Suppressor macrophage treated with lipopolysaccharide for 1 hour (primary cell): ENCODE data around the gene ASIP.
"Not testable (repeated sequence)": the region's sequence is repeated elsewhere in the genome, so short reads cannot be mapped to it uniquely, and the experiment has no call there.

ENCODE experiments used
- DNase-seq, 3 donors: peaks; one replicate each; pipeline ENCODE4 v3.0.0-alpha.2; 2020 to 2022

Gene ASIP

GRCh38 chr20:34243377-34243776, 2.2 kb downstream of the ASIP start:
- no peak for DNase-seq

GRCh38 chr20:34246126-34246626, 5.0 kb downstream of the ASIP start:
- DNase-seq: no peak

GRCh38 chr20:34249291-34249690, 8.1 kb downstream of the ASIP start:
- DNase-seq: peak; percentile 78 to 92 (median 92)

GRCh38 chr20:34250005-34250404, 8.8 kb downstream of the ASIP start:
- no peak for DNase-seq

GRCh38 chr20:34251619-34252018, 10.4 kb downstream of the ASIP start:
- DNase-seq: no peak

- not testable (repeated sequence) for DNase-seq
Measured at GRCh38 chr20:34252431-34253086, 11.3 kb downstream of the ASIP start.

- DNase-seq: no peak
Measured at GRCh38 chr20:34254979-34255378, 13.8 kb downstream of the ASIP start.

GRCh38 chr20:34256629-34257124, 15.5 kb downstream of the ASIP start:
- DNase-seq: no peak

GRCh38 chr20:34260208-34260942, 19.2 kb downstream of the ASIP start:
- no peak for DNase-seq

GRCh38 chr20:34262488-34263288, 21.5 kb downstream of the ASIP start:
- peak; percentile 87 to 92 (median 90) for DNase-seq

- DNase-seq: not testable (repeated sequence)
Measured at GRCh38 chr20:34263468-34263867, 22.2 kb downstream of the ASIP start.

- no peak for DNase-seq
Measured at GRCh38 chr20:34264141-34264540, 22.9 kb downstream of the ASIP start.

GRCh38 chr20:34268145-34268544, 26.9 kb downstream of the ASIP start:
- DNase-seq: no peak

- DNase-seq: peak; percentile 33 to 62 (median 34)
Measured at GRCh38 chr20:34268851-34269636, 27.8 kb downstream of the ASIP start.

GRCh38 chr20:34269996-34270627, 28.9 kb downstream of the ASIP start:
- no peak for DNase-seq

GRCh38 chr20:34271956-34272355, 30.7 kb downstream of the ASIP start:
- DNase-seq: no peak

GRCh38 chr20:34274694-34275093, 33.5 kb downstream of the ASIP start:
- no peak for DNase-seq

- no peak for DNase-seq
Measured at GRCh38 chr20:34281177-34281576, 40.0 kb downstream of the ASIP start.

- peak; percentile 34 to 53 (median 39) for DNase-seq
Measured at GRCh38 chr20:34282041-34282440, 40.8 kb downstream of the ASIP start.

- no peak for DNase-seq
Measured at GRCh38 chr20:34283844-34284243, 42.6 kb downstream of the ASIP start.

- no peak for DNase-seq
Measured at GRCh38 chr20:34285450-34285849, 44.2 kb downstream of the ASIP start.

GRCh38 chr20:34287500-34287899, 46.3 kb downstream of the ASIP start:
- not testable (repeated sequence) for DNase-seq
